Thymus (tissue), 11 donors: ENCODE data around the gene TCN2. TPM values are rescaled to one million over a fixed set of nuclear protein-coding genes. Genes with fewer than 3 reads are reported as not detected.
"Not testable (repeated sequence)": the region's sequence is repeated elsewhere in the genome, so short reads cannot be mapped to it uniquely, and the experiment has no call there.

ENCODE experiments used
- DNase-seq, 9 donors: peaks; one replicate each; pipeline ENCODE4 v3.0.0-alpha.2; 2013; ENCODE audit warnings: low spot score in 9 of 9, low read depth in 6 of 9, missing footprints in 1 of 9
- H3K27ac ChIP-seq, 2 donors: one replicate each; pipeline ENCODE4 v1.5.1; 2013; ENCODE audit warnings: control low read depth in 1 of 2, low read depth in 1 of 2, low read length in 1 of 2, mild to moderate bottlenecking in 1 of 2, moderate library complexity in 1 of 2
- H3K27me3 ChIP-seq, 2 donors: one replicate each; pipeline ENCODE4 v1.5.1; 2013; ENCODE audit warnings: low read length in 1 of 2; ENCODE audit not compliant: control insufficient read depth in 2 of 2, insufficient read depth in 1 of 2
- H3K36me3 ChIP-seq, 2 donors: one replicate each; pipeline ENCODE4 v1.5.1; 2013; ENCODE audit warnings: low read length in 1 of 2, mild to moderate bottlenecking in 1 of 2, moderate library complexity in 1 of 2; ENCODE audit not compliant: control insufficient read depth in 2 of 2, insufficient read depth in 2 of 2
- H3K4me1 ChIP-seq, 2 donors: one replicate each; pipeline ENCODE4 v1.5.1; 2013; ENCODE audit warnings: low read length in 2 of 2; ENCODE audit not compliant: control insufficient read depth in 2 of 2, insufficient read depth in 2 of 2
- H3K4me3 ChIP-seq, 2 donors: one replicate each; pipeline ENCODE4 v1.5.1; 2013; ENCODE audit warnings: low read length in 2 of 2, control low read depth in 1 of 2, mild to moderate bottlenecking in 1 of 2
- H3K9me3 ChIP-seq, 2 donors: one replicate each; pipeline ENCODE4 v1.5.1; 2013; ENCODE audit warnings: low read length in 1 of 2, mild to moderate bottlenecking in 1 of 2; ENCODE audit not compliant: control insufficient read depth in 2 of 2, insufficient read depth in 1 of 2
- WGBS: extraction: QIAGEN DNeasy Blood & Tissue Kit; methylation state at CpG from one replicate; pipeline ENCODE4 v1.1.7; 2013; 5-methylcytosine and 5-hydroxymethylcytosine counted together
- polyA plus RNA-seq: library from polyadenylated mRNA; stranded (reverse); fragments of 200-250 nt; gene quantifications from one replicate; pipeline ENCODE4 v1.2.3, GENCODE V29; 2013
- total RNA-seq: library from RNA; stranded (reverse); fragments of 120-200 nt; gene quantifications from one replicate; pipeline ENCODE4 v1.2.4, GENCODE V29; 2013
- donor health status: healthy.

The TCN2 gene
- total and polyA plus RNA-seq, 2 donors = 3.6 to 10.2 TPM

- H3K36me3 ChIP-seq = no peaks in the 10 kb centered on the region
- H3K27me3 ChIP-seq = peaks cover 0 to 8% of the 10 kb centered on the region in 2 donors
- no peak overlapping the region for H3K4me3 ChIP-seq
- no peak for DNase-seq
- H3K4me1 ChIP-seq = no peaks in the 10 kb centered on the region
- H3K27ac ChIP-seq = no peak overlapping the region
- 89% methylated on average over 6 of the region's 6 CpGs for WGBS
- no peaks in the 10 kb centered on the region for H3K9me3 ChIP-seq
Measured at GRCh38 chr22:30674482-30674881, 67.5 kb downstream of the TCN2 start.

DNA sequence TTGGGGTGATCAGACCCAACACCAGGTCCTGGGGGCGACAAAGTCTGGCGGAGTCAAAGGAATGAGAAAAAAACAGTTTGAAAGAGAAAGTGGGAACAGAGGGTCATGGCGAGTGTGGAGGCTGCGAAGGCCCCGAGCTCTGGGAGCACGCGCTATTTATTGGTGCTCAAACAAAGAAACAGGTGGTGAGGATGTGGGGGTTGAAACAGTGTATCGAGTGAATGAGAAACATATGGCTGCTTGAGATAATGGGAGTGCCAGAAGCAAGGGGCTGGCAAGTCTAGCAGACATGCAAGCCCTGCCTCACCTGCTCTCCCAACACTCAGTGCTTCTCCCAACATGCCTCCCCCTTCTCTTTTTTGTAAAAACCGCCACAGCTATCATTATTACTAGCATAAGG, 68.5 kb downstream of the TCN2 start:
- H3K36me3 ChIP-seq = no peaks in the 10 kb centered on the region

GRCh38 chr22:30676565-30676964, 69.6 kb downstream of the TCN2 start:
- not testable (repeated sequence) for H3K27ac ChIP-seq, H3K9me3 ChIP-seq, H3K4me1 ChIP-seq, H3K27me3 ChIP-seq, DNase-seq, H3K4me3 ChIP-seq, H3K36me3 ChIP-seq
- 94% methylated on average over 3 of the region's 3 CpGs for WGBS

More for the DNA sequence above, 68.5 kb downstream of the TCN2 start:
- no peak overlapping the region for H3K27ac ChIP-seq
- H3K27me3 ChIP-seq = peaks cover 0 to 3% of the 10 kb centered on the region in 2 donors
- H3K9me3 ChIP-seq = no peaks in the 10 kb centered on the region
- WGBS = 89% methylated on average over 9 of the region's 9 CpGs
- H3K4me1 ChIP-seq = no peaks in the 10 kb centered on the region
- DNase-seq = no peak
- H3K4me3 ChIP-seq = no peak overlapping the region

Other genes starting within 250 kb of the TCN2 start
- 6.4 TPM for gene RNF215, start 219.8 kb upstream of the TCN2 start, total RNA-seq
- gene RNF215, start 219.8 kb upstream of the TCN2 start, polyA plus RNA-seq = 11.1 TPM
- 7.2 TPM for gene SEC14L2, start 210.2 kb upstream of the TCN2 start, total RNA-seq
- 6.2 TPM for gene SEC14L2, start 210.2 kb upstream of the TCN2 start, polyA plus RNA-seq
- gene MTFP1, start 181.4 kb upstream of the TCN2 start, total RNA-seq = 23.9 TPM
- gene MTFP1, start 181.4 kb upstream of the TCN2 start, polyA plus RNA-seq = 11.1 TPM
- 0.05 TPM for gene SEC14L3, start 135.2 kb upstream of the TCN2 start, total RNA-seq
- 0.07 TPM for gene SEC14L3, start 135.2 kb upstream of the TCN2 start, polyA plus RNA-seq
- gene SEC14L4, start 101.5 kb upstream of the TCN2 start, total RNA-seq = 0.09 TPM
- 0.05 TPM for gene SEC14L4, start 101.5 kb upstream of the TCN2 start, polyA plus RNA-seq
- gene SEC14L6, start 60.4 kb upstream of the TCN2 start, total RNA-seq = 0.24 TPM
- 0.39 TPM for gene SEC14L6, start 60.4 kb upstream of the TCN2 start, polyA plus RNA-seq
- 0.09 TPM for gene GAL3ST1, start 32.5 kb upstream of the TCN2 start, total RNA-seq
- 0.46 TPM for gene GAL3ST1, start 32.5 kb upstream of the TCN2 start, polyA plus RNA-seq
- gene PES1, start 15.3 kb upstream of the TCN2 start, total RNA-seq = 53.3 TPM
- 48.7 TPM for gene PES1, start 15.3 kb upstream of the TCN2 start, polyA plus RNA-seq
- gene SLC35E4, start 28.6 kb downstream of the TCN2 start, total RNA-seq = 0.57 TPM
- gene SLC35E4, start 28.6 kb downstream of the TCN2 start, polyA plus RNA-seq = 1.2 TPM
- gene DUSP18, start 60.7 kb downstream of the TCN2 start, total RNA-seq = 3.3 TPM
- gene DUSP18, start 60.7 kb downstream of the TCN2 start, polyA plus RNA-seq = 6.4 TPM
- gene OSBP2, start 87.7 kb downstream of the TCN2 start, total RNA-seq = 1.4 TPM
- 0.46 TPM for gene OSBP2, start 87.7 kb downstream of the TCN2 start, polyA plus RNA-seq